Testis (tissue), 2 donors: ENCODE measurements around the gene NEURL1B.
"Not testable (repeated sequence)": the region's sequence is repeated elsewhere in the genome, so short reads cannot be mapped to it uniquely, and the experiment has no call there.

Experiments
- CTCF ChIP-seq, 3 experiments: fragments of 450-650 bp in 2 of 3; fragments of 200-600 bp in 1 of 3; sonication (generic) in 1 of 3; IDR thresholded peaks; one replicate each; pipeline ENCODE4 v1.5.1; 2016 to 2019; ENCODE audit warnings: antibody characterized with exemption in 3 of 3, mild to moderate bottlenecking in 2 of 3, moderate library complexity in 1 of 3
- POLR2A ChIP-seq: fragments of 450-650 bp; IDR thresholded peaks from one replicate; pipeline ENCODE4 v1.6.1; 2017; ENCODE audit warnings: antibody characterized with exemption, mild to moderate bottlenecking, moderate library complexity

DNA sequence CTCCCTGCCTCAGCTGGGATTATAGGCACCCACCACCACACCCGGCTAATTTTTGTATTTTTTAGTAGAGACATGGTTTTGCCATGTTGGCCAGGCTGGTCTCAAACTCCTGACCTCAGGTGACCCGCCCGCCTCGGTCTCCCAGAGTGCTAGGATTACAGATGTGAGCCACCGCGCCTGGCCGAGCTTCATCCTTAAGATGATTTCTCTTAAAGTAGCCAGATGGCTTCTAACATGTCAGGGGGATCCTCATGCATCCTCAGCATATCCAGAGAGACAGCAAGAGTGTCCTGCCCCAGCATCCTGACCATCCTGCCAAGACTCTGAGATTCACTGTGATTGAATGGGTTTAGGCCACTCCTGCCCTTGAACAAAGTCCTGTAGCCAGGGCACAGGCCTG, 39.5 kb upstream of the NEURL1B start:
- not testable (repeated sequence) for TF ChIP-seq CTCF (IDR thresholded peaks at IDR 0.05); POLR2A
